Transverse colon (tissue), 4 donors: ENCODE measurements around the gene CHN1. TPM values are rescaled to one million over a fixed set of nuclear protein-coding genes. Genes with fewer than 3 reads are reported as not detected.

Experiments
- DNase-seq: peaks from one replicate; pipeline ENCODE4 v3.0.0-alpha.2; 2019
- H3K27ac ChIP-seq, 4 donors: fragments of 200-600 bp; sonication (generic); 2 replicates each; pipeline ENCODE4 v1.5.1; 2016 to 2018; ENCODE audit warnings: inconsistent platforms in 4 of 4
- H3K27me3 ChIP-seq: fragments of 200-600 bp; sonication (generic); 2 replicates; pipeline ENCODE4 v1.5.1; 2017; ENCODE audit warnings: inconsistent platforms
- H3K36me3 ChIP-seq, 4 donors: fragments of 200-600 bp; sonication (generic); 2 replicates each; pipeline ENCODE4 v1.5.1; 2017 to 2019; ENCODE audit warnings: inconsistent platforms in 4 of 4
- H3K4me1 ChIP-seq, 4 donors: fragments of 200-600 bp; sonication (generic); 2 replicates each; pipeline ENCODE4 v1.5.1; 2017 to 2020; ENCODE audit warnings: inconsistent platforms in 4 of 4
- H3K4me3 ChIP-seq, 4 donors: fragments of 200-600 bp; sonication (generic); 1 replicate in 1 of 4; 2 replicates in 3 of 4; pipeline versions ENCODE4 v1.5.1 to v1.6.1; 2017 to 2019; ENCODE audit warnings: inconsistent platforms in 4 of 4
- H3K9me3 ChIP-seq, 2 donors: fragments of 200-600 bp; sonication (generic); 2 replicates each; pipeline ENCODE4 v1.5.1; 2017 to 2019; ENCODE audit warnings: inconsistent platforms in 2 of 2
- CTCF ChIP-seq, 5 experiments: fragments of 200-600 bp in 3 of 5; fragments of 450-650 bp in 2 of 5; sonication (generic) in 3 of 5; IDR thresholded peaks; 1 replicate in 2 of 5; 2 replicates in 3 of 5; pipeline ENCODE4 v1.5.1; 2016 to 2017; ENCODE audit warnings: antibody characterized with exemption in 5 of 5, inconsistent platforms in 3 of 5, mild to moderate bottlenecking in 2 of 5, moderate library complexity in 1 of 5
- EP300 ChIP-seq: sonication (generic); formaldehyde crosslinking; IDR thresholded peaks from one replicate; pipeline ENCODE4 v1.6.1; 2017; ENCODE audit warnings: antibody characterized with exemption, low read depth
- POLR2A ChIP-seq: fragments of 450-650 bp; IDR thresholded peaks from one replicate; pipeline ENCODE4 v1.6.1; 2016; ENCODE audit warnings: antibody characterized with exemption, mild to moderate bottlenecking, moderate library complexity
- POLR2AphosphoS5 ChIP-seq, 3 donors: sonication (generic); formaldehyde crosslinking; IDR thresholded peaks; one replicate each; pipeline ENCODE4 v1.6.1; 2016; ENCODE audit warnings: antibody characterized with exemption in 3 of 3
- WGBS, 2 donors: methylation state at CpG; one replicate each; pipeline ENCODE4 v1.1.5; 2018; ENCODE audit warnings: low coverage in 1 of 2; 5-methylcytosine and 5-hydroxymethylcytosine counted together
- in situ Hi-C, 4 donors: fragments of 200-750 bp; cut with MboI; loops; one replicate each; pipeline versions ENCODE4 v1.15.0 to v1.15.1; 2017; ENCODE audit warnings: low sequenced_read_pairs in 3 of 4, low pct_ligation_motif_present in 1 of 4, low pct_unique_long_range_greater_than_20kb in 1 of 4
- intact Hi-C: fragments of 100-400 bp; cut with DNase I; formaldehyde crosslinking; loops from one replicate; pipeline ENCODE4 v1.15.1; 2023; ENCODE audit warnings: low total_unique reads
- total RNA-seq, 4 donors: library from RNA; depleted of rRNA; stranded (reverse); fragments of >200 nt; gene quantifications; one replicate each; pipeline ENCODE4 v1.1.0, GENCODE V29; 2016

CHN1 gene
- total RNA-seq, 4 donors from 2014 or later = 1.6 to 3.2 (median 3.0) TPM; not detected in 1

GRCh38 chr2:174794851-174795374, 210.3 kb downstream of the CHN1 start:
- intact Hi-C loops = no loop called here
- DNase-seq = no peak
- Histone ChIP-seq H3K27ac (no peak overlapping the region), H3K9me3 (no peaks in the 10 kb centered on the region), H3K36me3 (no peaks in the 10 kb centered on the region), H3K27me3 (no peaks in the 10 kb centered on the region), H3K4me1 (no peaks in the 10 kb centered on the region), H3K4me3 (no peak overlapping the region)
- TF ChIP-seq POLR2AphosphoS5 (IDR thresholded peaks at IDR 0.05) = no peak
- TF ChIP-seq CTCF (IDR thresholded peaks at IDR 0.05) = no peak
- no peak for TF ChIP-seq EP300
- no peak for TF ChIP-seq POLR2A
- whole genome bisulfite sequencing, 2 donors = 71 to 83% methylated on average over 3 of the region's 3 CpGs
- in situ Hi-C loops = no loop called here

DNA sequence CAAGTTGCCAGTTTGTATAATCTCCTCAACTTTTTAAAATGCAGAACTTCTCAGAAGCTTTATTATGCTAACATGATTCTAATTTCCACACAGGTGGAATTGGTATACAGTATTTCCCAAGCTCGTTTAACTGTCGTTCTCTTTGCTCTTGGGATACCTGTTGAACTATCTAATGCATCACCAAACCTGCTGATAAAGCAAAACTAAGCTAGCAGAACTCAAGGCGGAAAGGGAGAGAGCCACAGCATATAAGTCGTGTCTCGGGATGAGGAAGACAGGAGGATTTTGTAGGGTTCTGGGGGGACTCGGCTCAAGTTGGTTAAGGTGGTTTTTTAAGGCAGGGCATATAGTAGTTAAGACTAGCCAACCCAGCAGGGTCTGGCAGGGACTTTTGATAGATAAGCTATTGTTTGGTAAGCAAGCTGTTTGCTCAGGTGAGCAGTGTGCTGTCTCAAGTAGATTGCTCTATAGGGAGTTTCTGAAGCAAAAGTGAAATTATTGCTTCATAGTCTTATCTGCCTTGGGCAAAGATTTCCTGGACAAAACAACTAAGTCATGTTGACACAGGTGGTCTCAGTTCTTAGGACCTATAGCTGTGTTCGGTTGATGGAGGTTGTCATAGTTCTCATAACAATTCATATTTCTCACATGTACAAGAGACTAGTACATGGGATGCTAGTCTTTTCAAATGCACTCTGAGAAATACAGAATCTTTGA, 212.7 kb downstream of the CHN1 start:
- 79 to 87% methylated on average over 6 to 7 of the region's 7 CpGs for WGBS, 2 donors
- DNase-seq = no peak
- Histone ChIP-seq H3K9me3 (no peaks in the 10 kb centered on the region), H3K4me1 (peaks cover 0 to 4% (median 0%) of the 10 kb centered on the region in 4 donors), H3K4me3 (no peak overlapping the region), H3K36me3 (no peaks in the 10 kb centered on the region), H3K27ac (no peak overlapping the region), H3K27me3 (no peaks in the 10 kb centered on the region)
- TF ChIP-seq POLR2A (no peak), CTCF (IDR thresholded peaks at IDR 0.05) (no peak)
- intact Hi-C loops (no loop called here), in situ Hi-C loops (no loop called here)

GRCh38 chr2:174791746-174792280, 213.4 kb downstream of the CHN1 start:
- intact Hi-C loops (no loop called here), in situ Hi-C loops (no loop called here)
- Histone ChIP-seq H3K4me3 (no peak overlapping the region), H3K36me3 (no peaks in the 10 kb centered on the region), H3K9me3 (no peaks in the 10 kb centered on the region), H3K4me1 (peaks cover 0 to 6% (median 0%) of the 10 kb centered on the region in 4 donors), H3K27ac (no peak overlapping the region), H3K27me3 (no peaks in the 10 kb centered on the region)
- TF ChIP-seq CTCF (IDR thresholded peaks at IDR 0.05) (no peak), POLR2A (no peak), POLR2AphosphoS5 (IDR thresholded peaks at IDR 0.05) (no peak), EP300 (no peak)
- DNase-seq = no peak
- WGBS, 2 donors = 67 to 82% methylated on average over 3 to 7 of the region's 7 CpGs

GRCh38 chr2:174791020-174791419, 214.2 kb downstream of the CHN1 start:
- no peak overlapping the region for H3K27ac ChIP-seq
- no peak for TF ChIP-seq EP300
- TF ChIP-seq POLR2A = no peak
- no peak for TF ChIP-seq POLR2AphosphoS5 (IDR thresholded peaks at IDR 0.05)
- TF ChIP-seq CTCF (IDR thresholded peaks at IDR 0.05) = no peak
- DNase-seq = no peak
- H3K27me3 ChIP-seq = no peaks in the 10 kb centered on the region
- in situ Hi-C loops (no loop called here), intact Hi-C loops (no loop called here)
- no peaks in the 10 kb centered on the region for H3K9me3 ChIP-seq
- WGBS, 2 donors = 84 to 86% methylated on average over 8 of the region's 8 CpGs
- H3K4me1 ChIP-seq = peaks cover 0 to 6% (median 0%) of the 10 kb centered on the region in 4 donors
- no peak overlapping the region for H3K4me3 ChIP-seq
- H3K36me3 ChIP-seq = no peaks in the 10 kb centered on the region
